Progenitor cell of endocrine pancreas (in vitro differentiated cells): ENCODE results near the gene FOXP1. TPM values are rescaled to one million over a fixed set of nuclear protein-coding genes. Genes with fewer than 3 reads are reported as not detected.
"Not testable (repeated sequence)": the region's sequence is repeated elsewhere in the genome, so short reads cannot be mapped to it uniquely, and the experiment has no call there.

ENCODE experiments used
- DNase-seq: peaks from one replicate; pipeline ENCODE4 v3.0.0; 2021; ENCODE audit warnings: low spot score; ENCODE audit not compliant: unreplicated experiment
- H3K27ac Mint-ChIP-seq: 2 replicates; pipeline ENCODE4 v1.8.0; 2021; ENCODE audit warnings: mild to moderate bottlenecking, moderate library complexity, mixed read lengths
- H3K27me3 Mint-ChIP-seq: 2 replicates; pipeline ENCODE4 v1.8.0; 2021; ENCODE audit warnings: mixed read lengths
- H3K36me3 Mint-ChIP-seq: 2 replicates; pipeline ENCODE4 v1.8.0; 2022; ENCODE audit warnings: mixed read lengths; ENCODE audit not compliant: insufficient read depth
- H3K4me1 Mint-ChIP-seq: 2 replicates; pipeline ENCODE4 v1.8.0; 2021; ENCODE audit warnings: low read depth, mixed read lengths
- H3K4me3 Mint-ChIP-seq: 2 replicates; pipeline ENCODE4 v1.8.0; 2021; ENCODE audit warnings: low read depth, mild to moderate bottlenecking, moderate library complexity, mixed read lengths
- H3K9me3 Mint-ChIP-seq: 2 replicates; pipeline ENCODE4 v1.8.0; 2021; ENCODE audit warnings: low read depth, mixed read lengths
- CTCF ChIP-seq: fragments of 200-600 bp; sonication (generic); IDR thresholded peaks from one replicate; pipeline ENCODE4 v1.5.0; 2021; ENCODE audit warnings: antibody characterized with exemption, mild to moderate bottlenecking; ENCODE audit not compliant: unreplicated experiment
- total RNA-seq: library from RNA; stranded (reverse); gene quantifications from 2 replicates; pipeline ENCODE4 v1.2.1, GENCODE V29; 2021

FOXP1 gene
- total RNA-seq, 1 donor from 2014 or later: 242 TPM

GRCh38 chr3:70979983-70980645 lies 603.4 kb downstream of the FOXP1 start:
- Mint-ChIP-seq H3K4me1 (peaks cover 55% of the 10 kb centered on the region), H3K9me3 (no peaks in the 10 kb centered on the region), H3K36me3 (peaks cover 40% of the 10 kb centered on the region), H3K27me3 (no peaks in the 10 kb centered on the region), H3K27ac (peak overlapping the region; percentile 89), H3K4me3 (no peak overlapping the region)
- TF ChIP-seq CTCF: no peak
- no peak for DNase-seq

- H3K9me3 Mint-ChIP-seq: no peaks in the 10 kb centered on the region
- H3K4me3 Mint-ChIP-seq: no peak overlapping the region
- TF ChIP-seq CTCF: no peak
- H3K27me3 Mint-ChIP-seq: no peaks in the 10 kb centered on the region
- DNase-seq: no peak
- peaks cover 32% of the 10 kb centered on the region for H3K4me1 Mint-ChIP-seq
- peaks cover 48% of the 10 kb centered on the region for H3K36me3 Mint-ChIP-seq
- H3K27ac Mint-ChIP-seq: peak overlapping the region; percentile 67
Measured at GRCh38 chr3:70977712-70978111, 605.8 kb downstream of the FOXP1 start.

- H3K27me3 Mint-ChIP-seq, H3K9me3 Mint-ChIP-seq, H3K4me3 Mint-ChIP-seq, DNase-seq, H3K27ac Mint-ChIP-seq: not testable (repeated sequence)
- Mint-ChIP-seq H3K36me3 (peaks cover 47% of the 10 kb centered on the region), H3K4me1 (peaks cover 19% of the 10 kb centered on the region)
Measured at GRCh38 chr3:70975981-70976380, 607.5 kb downstream of the FOXP1 start.

- DNase-seq: no peak
- peaks cover 49% of the 10 kb centered on the region for H3K36me3 Mint-ChIP-seq
- peaks cover 13% of the 10 kb centered on the region for H3K4me1 Mint-ChIP-seq
- no peaks in the 10 kb centered on the region for H3K27me3 Mint-ChIP-seq
- TF ChIP-seq CTCF: no peak
- H3K27ac Mint-ChIP-seq: no peak overlapping the region
- no peaks in the 10 kb centered on the region for H3K9me3 Mint-ChIP-seq
- H3K4me3 Mint-ChIP-seq: no peak overlapping the region
Measured at GRCh38 chr3:70974747-70975146, 608.8 kb downstream of the FOXP1 start.

- Mint-ChIP-seq H3K4me3 (no peak overlapping the region), H3K9me3 (no peaks in the 10 kb centered on the region), H3K27ac (peak overlapping the region; percentile 67), H3K36me3 (peaks cover 46% of the 10 kb centered on the region), H3K4me1 (peaks cover 8% of the 10 kb centered on the region), H3K27me3 (no peaks in the 10 kb centered on the region)
- TF ChIP-seq CTCF: no peak
- DNase-seq: no peak
Measured at GRCh38 chr3:70973558-70973957, 610.0 kb downstream of the FOXP1 start.

- Mint-ChIP-seq H3K27ac (no peak overlapping the region), H3K4me1 (peaks cover 8% of the 10 kb centered on the region), H3K9me3 (no peaks in the 10 kb centered on the region), H3K36me3 (peaks cover 44% of the 10 kb centered on the region), H3K27me3 (no peaks in the 10 kb centered on the region), H3K4me3 (no peak overlapping the region)
- no peak for TF ChIP-seq CTCF
- no peak for DNase-seq
Measured at GRCh38 chr3:70972855-70973254, 610.7 kb downstream of the FOXP1 start.
